HG02588 (cell line): ENCODE data around the gene HSPB9.
"Not testable (repeated sequence)": the region's sequence is repeated elsewhere in the genome, so short reads cannot be mapped to it uniquely, and the experiment has no call there.

ENCODE experiments used
- ATAC-seq: cut with Tn5 transposase; IDR thresholded peaks from one replicate; pipeline ENCODE4 v1.9.1; 2021; ENCODE audit warnings: mild to moderate bottlenecking, moderate library complexity; ENCODE audit not compliant: unreplicated experiment

HSPB9 gene

DNA sequence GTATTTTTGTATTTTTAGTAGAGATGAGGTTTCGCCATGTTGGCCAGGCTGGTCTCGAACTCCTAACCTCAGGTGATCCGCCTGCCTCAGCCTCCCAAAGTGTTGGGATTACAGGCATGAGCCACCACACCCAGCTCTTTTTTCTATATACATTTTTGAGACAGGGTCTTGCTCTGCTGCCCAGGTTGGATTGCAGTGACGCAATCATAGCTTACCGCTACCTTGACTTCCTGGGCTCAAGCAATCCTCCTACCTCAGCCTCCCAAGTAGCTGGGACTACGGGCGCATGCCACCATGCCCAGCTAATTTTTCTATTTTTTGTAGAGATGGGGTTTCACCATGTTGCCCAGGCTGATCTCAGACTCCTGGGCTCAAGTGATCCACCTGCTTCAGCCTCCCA lies 18.1 kb downstream of the HSPB9 start:
- not testable (repeated sequence) for ATAC-seq

DNA sequence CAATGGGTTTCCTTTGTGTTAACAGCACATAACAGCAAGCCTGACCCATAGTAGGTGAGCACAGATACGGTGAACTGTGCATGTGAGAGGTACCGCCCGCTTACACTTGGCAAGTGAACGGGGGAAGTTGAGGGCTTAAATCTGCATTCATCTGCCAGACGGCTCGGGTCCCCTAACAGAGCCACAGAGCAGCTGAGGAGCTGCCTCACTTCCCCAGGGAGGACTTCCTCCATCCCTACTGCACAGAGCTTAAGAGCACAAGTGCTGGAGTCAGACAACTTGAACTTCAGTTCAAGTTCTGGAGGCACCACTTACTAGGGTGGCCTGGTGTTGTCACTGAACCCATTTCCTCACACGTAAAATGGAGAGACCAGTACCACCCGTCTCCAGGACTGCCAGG lies 18.8 kb downstream of the HSPB9 start:
- ATAC-seq: no peak

DNA sequence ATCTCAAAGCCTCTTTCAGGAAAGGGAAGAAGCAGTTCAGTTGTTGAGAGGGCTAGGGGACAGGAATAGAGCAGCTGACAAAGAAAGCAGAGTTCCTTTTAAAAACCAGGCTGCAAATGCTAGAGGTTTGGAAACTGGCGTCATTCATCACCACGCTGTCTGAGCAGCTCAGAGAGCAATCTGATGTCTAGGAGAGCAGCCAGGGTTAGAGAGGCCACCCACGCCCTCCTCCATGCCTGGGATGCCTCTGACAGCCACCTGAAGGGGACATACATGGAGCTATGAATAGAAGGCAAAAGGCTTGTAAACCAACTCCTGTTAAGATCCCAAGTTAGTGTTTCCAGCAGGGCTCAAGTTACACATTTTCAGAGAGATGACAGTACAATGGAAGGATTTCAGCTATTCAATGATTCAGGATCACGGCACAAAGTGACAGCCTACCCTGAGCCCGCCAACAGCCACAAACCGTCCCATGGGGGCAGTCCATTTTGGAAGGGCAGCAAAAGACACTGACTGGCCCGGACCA lies 19.8 kb downstream of the HSPB9 start:
- ATAC-seq: no peak

DNA sequence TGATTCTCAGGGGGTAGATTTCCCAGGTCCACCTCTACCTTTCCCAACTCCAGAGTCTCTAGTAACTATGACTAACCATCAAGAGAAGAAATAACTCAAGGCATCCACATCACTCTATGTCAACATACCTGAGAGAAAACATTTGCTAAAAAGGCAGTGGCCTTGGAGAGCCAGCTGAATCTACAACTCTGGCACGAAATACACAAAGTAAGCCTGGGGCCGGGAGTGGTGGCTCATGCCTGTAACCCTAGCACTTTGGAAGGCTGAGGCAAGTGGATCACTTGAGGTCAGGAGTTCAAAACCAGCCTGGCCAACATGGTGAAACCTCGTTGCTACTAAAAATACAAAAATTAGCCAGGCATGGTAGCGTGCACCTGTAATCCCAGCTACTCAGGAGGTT lies 20.5 kb downstream of the HSPB9 start:
- ATAC-seq: not testable (repeated sequence)

DNA sequence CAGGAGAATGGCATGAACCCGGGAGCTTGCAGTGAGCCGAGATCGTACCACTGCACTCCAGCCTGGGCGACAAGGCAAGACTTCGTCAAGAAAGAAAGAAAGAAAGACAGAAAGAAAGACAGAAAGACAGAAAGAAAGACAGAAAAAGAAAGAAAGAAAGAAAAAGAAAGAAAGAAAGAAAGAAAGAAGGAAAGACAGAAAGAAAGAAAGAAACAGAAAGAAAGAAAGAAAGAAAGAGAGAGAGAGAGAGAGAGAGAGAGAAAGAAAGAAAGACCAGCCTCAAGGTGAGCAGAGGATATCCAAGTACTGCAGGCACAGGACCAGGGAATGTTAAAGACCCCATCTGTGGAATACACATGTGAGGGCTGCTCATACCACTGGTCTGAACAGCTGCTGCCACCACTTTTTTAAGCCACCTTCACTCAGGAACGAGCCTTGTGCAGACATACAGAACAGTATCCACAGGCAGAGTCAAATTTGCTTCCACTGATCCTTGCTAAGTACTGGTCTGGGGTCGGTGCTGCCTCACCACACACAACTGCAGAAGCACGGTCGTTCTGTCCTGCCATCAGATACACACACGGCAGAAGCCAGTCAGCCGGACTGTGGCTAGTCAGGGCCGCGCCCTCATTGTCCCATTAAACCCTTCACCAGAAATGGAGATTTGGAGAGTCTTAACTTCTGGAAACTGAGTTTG lies 24.5 kb downstream of the HSPB9 start:
- no peak for ATAC-seq

DNA sequence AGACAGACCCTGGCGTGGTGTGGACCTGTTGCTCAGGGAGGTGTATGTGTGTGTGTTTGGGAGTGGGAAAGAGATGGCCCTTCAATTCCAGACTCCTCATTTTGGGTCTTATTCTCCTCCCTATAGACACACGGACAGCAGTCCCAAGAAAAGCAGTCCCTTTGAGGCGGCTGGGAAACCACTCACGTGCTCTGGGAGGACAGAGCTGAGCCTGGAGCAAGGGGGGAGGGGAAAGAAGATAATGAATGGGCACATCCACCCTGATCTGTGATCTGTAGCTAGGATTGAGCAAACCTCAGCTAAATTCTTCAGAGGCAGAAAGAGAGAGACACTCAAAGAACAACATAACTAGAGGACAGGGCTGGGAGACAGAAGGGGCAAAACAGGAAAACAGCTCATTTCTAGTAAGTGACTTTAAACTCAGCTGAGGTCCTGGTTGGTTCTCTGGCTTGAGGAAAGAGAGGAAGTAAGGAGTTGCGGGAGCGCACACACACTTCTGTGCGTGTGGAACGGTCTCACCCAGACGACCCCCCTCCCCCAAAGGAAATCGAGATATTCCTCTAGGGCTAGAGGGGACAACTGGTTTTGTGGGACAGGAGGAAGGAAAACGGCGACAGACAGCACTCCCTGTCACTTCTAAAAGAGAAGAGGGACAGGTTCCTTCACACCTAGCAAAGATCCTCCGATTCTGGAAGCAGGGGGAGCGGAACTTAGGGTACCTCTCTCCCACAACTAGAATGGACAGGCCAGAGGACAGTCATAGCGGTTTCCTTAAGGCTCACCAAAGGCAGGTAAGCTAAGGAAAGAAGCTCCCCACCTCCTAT lies 31.5 kb downstream of the HSPB9 start:
- no peak for ATAC-seq

DNA sequence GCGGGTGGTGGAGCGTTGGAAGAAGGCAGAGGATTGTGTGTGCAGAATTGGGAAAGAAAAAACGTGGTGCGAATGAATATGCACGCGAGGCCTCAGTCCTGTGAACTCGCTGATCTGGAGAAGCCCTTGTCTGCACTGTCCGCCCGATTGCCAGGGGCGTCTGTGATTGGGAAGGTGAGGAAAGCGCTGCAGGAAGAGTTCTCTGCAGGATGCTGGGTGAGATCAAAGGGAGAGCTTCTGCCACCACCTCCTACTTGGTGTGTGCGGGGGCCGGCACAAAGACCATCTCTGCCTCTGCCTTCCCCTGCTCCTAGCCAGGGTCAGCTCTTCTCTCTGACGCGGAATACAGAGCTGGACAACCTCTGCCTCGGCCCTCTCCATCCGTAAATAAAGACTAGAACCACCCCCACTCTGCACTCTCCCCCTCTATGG lies 33.0 kb downstream of the HSPB9 start:
- no peak for ATAC-seq

DNA sequence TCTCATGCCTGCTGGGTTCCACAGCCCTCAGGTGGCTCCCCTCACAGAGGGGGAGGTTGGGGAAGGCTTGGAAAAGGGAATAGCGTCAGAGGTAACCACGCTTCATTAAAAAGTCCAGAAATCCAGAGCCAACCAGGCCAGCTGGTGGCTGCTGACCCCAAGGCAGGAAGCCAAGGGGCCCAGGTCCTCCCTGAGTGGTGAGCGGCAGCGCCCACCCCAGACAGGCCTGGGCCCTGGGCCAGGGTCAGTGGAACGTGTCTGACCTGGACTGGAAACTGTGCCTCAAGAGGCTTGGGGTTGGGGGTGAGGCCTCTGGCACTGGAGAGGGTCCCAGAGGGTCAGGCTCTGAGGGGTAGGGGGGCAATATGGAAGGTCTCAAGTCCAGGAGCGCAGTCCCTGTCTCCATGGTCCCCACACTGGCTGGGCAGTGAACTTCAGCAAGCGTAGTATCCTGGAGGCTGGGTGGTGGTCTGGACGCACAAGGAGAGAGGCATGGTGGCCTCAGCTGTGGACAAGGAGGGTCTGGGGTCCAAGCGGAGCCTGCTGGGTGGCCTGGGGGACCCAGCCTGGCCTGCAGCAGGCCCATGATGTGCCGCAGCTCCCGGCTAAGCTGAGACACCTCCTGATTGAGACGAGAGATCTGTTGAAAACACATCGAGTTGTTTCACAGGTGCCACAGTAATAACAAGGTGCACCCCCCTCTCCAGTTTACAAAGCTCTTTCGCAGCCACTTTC lies 37.4 kb downstream of the HSPB9 start:
- ATAC-seq: no peak

DNA sequence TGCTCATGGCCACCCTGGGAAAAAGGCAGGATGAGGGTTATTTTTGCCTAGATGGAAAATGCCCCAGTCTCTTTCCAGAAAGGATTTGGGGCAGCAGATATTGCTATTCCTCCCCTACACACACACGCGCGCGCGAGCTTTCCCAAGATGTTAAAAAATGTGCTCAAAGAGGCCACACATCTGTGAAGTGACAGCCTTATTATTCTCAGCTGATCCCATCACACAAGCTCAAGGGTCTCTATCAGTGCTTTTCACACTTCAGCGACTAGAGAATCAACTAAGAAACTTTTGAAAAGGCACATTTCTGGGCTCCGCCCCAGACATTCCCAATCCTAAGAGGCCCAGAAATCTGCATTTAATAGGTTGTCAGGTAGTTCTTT lies 37.9 kb downstream of the HSPB9 start:
- no peak for ATAC-seq

DNA sequence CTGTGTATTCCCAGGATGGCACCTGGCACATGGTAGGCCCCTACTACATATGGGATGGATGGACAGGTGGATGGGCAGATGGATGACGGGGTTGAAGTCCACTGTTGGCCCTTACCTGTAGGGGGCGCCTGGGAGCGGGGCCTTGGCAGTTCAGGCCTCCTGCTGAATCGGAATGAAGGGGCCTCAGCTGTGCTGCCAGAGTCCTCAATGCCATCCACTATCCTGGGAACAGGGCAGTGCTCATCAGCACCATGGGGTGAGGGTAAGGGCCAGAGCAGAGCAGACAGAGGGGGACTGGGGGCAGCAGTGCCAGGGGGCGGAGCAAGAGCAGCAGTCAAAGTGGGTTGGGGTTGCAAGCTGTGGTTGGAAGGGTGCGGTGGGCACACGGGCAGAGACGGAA lies 40.5 kb downstream of the HSPB9 start:
- no peak for ATAC-seq

DNA sequence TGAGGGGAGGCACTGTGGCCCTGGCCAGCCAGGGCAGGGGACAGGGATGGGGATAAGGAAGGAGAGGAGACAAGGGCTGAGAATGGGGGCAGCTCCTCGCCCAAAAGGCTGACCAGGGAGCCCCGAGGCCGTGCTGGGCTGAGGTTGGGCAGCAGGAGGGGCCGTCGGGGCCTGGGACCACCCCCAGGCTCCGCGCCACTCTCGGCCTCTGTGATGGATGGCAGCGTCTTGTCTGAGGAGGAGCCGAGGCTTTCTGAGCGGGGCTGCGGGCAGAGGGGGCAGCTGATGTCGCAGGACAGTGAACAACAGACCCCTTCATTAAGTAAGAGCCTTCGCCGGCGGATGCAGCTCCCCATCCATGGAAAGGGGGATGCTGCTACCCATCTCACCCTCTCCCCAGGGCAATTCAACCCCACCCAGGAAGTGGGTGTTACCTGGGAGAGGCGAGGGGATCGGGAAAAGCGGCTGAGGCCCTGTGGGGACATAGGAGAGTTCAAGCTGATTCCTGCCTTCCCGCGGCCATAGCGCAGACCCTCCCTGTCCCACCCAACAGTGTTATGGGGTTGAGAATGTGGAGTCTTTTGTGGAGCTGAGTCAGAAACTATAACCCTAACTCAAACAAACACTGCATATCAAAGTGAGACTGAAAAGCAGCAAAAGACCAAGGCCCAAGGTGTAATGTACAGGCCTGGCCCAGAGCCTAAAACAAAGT lies 41.2 kb downstream of the HSPB9 start:
- ATAC-seq: no peak

DNA sequence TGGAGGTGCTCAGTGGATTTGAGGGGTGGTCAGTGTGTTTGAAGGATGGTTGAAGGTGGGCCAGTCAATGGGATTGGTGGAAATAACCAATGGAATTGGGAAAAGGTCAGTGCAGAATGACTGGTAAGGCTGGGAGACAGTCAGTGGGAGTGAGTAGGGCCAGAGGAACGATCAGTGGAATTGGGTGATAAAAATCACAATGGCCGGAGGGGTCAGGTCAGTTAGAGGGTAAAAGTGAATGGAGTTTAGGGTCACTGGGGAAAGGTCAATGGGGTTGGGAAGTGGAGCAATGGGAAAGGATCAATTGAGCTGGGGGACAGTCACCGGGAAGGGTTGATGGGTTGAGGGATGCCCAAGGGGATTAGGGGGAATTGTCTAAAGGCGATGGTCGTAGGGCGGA lies 43.1 kb downstream of the HSPB9 start:
- no peak for ATAC-seq

DNA sequence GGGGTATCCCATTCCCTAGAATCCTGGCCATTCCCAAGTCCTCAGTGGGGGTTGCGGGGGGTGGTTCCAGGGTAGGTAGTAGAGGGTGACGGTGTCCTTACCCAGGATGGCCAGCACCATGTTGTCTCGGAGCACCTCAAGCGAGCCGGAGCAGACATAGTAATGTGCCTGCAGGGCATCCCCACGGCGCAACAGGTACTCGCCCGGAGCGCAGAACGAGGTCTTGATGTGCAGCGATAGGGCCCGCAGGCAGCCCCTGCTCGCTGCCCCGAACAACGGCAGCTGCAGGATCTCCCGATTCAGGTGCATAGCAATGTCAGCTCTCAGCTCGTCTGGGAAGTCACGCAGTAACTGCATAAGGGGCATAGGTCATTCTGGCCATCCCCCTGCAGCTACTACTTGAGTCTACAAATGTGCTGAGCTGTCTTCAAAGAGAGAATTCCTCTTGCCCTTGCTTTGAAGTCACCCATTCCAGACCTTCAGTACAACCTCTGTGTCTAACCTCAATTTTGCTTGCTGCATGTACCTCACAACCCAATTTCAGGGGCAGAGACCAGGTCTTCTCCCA lies 43.7 kb downstream of the HSPB9 start:
- ATAC-seq: no peak

DNA sequence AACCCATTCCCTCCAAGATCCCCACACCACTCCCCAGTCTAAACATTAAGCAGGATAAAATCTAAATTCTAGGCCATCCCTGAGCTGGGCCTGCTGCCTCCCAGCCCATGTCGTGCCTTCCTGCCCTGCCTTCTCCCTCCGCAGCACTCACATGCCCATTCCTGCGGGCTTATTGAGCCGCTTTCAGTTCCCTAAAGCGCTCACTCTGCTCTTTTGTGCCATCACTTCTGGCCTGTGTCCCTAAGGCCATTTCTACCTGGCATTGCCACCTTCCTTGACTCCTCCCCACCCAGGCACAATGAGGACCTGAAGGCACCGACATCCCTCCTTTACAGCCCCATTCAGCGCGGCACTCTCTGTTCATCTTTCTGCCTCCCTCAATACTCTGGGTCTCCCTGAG lies 45.2 kb downstream of the HSPB9 start:
- no peak for ATAC-seq

DNA sequence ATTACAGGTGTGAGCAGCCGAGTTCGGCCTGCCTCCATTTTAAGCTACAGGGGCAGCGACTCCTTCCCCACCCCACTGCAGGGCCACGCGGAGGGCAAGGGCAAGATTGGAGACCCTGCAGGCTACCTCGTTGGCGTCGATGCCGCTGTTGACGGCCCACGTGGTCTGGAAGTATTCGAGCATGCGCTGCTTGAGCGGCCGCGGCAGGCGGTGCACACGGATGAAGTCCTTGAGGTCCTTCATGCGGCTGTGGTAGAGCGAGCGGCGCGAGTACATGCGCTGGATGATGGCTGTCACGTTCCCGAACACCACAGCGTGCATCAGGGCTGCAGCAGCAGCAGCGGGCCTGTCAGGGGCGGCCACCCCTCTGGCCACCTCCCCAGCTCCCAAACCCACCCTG lies 46.7 kb downstream of the HSPB9 start:
- ATAC-seq: no peak

DNA sequence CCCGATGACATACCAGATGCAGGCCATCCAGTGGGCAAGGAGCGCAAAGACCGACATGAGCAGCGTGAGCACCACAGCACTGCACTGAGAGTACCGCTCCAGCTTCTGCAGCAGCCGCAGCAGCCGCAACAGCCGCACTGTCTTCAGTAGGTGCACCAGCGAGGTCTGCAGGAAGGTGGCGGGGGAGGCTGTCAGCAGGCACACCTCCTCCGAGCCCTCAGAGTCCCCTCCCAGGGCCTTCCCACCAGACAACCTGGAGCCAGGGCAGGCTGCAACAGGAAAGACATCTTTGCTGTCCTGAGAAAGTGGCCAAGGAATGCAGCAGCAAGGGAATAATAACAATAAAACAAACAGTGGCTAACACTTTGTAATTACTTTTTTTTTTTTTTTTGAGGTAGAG lies 49.2 kb downstream of the HSPB9 start:
- ATAC-seq: no peak
